Measurements from ENCODE around the gene ST3GAL3. TPM values are rescaled to one million over a fixed set of nuclear protein-coding genes. Genes with fewer than 3 reads are reported as not detected.
A peak's percentile ranks its signal among the peaks of the same experiment; 100 is the strongest.

ST3GAL3 gene
- total and polyA plus RNA-seq, 7 donors: 22.2 to 53.2 (median 44.5) TPM

DNA sequence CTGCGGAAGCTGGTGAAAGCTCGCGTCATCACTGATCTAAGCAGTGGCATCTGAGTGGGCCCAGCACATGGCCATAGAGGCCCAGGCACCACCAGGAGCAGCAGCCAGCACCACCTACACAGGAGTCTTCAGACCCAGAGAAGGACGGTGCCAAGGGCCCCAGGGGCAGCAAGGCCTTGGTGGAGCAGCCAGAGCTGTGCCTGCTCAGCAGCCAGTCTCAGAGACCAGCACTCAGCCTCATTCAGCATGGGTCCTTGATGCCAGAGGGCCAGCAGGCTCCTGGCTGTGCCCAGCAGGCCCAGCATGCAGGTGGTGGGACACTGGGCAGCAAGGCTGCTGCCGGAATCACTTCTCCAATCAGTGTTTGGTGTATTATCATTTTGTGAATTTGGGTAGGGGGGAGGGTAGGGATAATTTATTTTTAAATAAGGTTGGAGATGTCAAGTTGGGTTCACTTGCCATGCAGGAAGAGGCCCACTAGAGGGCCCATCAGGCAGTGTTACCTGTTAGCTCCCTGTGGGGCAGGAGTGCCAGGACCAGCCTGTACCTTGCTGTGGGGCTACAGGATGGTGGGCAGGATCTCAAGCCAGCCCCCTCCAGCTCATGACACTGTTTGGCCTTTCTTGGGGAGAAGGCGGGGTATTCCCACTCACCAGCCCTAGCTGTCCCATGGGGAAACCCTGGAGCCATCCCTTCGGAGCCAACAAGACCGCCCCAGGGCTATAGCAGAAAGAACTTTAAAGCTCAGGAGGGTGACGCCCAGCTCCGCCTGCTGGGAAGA lies 223.0 kb downstream of the ST3GAL3 start:
- 93 to 97% (median 96%) methylated on average over 10 of the region's 10 CpGs for WGBS, 3 donors
- Histone ChIP-seq H3K4me1 (peaks cover 18% of the 10 kb centered on the region), H3K27ac (no peak overlapping the region), H3K27me3 (ENCODE audit: insufficient read depth in 3 of 3, low read length in 2 of 3) (peaks cover 0 to 4% (median 0%) of the 10 kb centered on the region in 3 donors), H3K4me3 (no peak overlapping the region), H3K9me3 (no peaks in the 10 kb centered on the region), H3K36me3 (ENCODE audit: insufficient read depth in 1 of 2, low read depth in 1 of 2) (peaks cover 0 to 13% of the 10 kb centered on the region in 2 donors)
- DNase-seq (no peak), ATAC-seq (no peak)
- intact Hi-C loops (cut with DNase I): loop anchor here (5.0 to 10.0 kb wide), 3 partner anchors 48 to 266 kb away; no protein-coding TSS in a partner anchor
- TF ChIP-seq, protein P1, sequence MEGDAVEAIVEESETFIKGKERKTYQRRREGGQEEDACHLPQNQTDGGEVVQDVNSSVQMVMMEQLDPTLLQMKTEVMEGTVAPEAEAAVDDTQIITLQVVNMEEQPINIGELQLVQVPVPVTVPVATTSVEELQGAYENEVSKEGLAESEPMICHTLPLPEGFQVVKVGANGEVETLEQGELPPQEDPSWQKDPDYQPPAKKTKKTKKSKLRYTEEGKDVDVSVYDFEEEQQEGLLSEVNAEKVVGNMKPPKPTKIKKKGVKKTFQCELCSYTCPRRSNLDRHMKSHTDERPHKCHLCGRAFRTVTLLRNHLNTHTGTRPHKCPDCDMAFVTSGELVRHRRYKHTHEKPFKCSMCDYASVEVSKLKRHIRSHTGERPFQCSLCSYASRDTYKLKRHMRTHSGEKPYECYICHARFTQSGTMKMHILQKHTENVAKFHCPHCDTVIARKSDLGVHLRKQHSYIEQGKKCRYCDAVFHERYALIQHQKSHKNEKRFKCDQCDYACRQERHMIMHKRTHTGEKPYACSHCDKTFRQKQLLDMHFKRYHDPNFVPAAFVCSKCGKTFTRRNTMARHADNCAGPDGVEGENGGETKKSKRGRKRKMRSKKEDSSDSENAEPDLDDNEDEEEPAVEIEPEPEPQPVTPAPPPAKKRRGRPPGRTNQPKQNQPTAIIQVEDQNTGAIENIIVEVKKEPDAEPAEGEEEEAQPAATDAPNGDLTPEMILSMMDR (IDR thresholded peaks at IDR 0.05): peak; percentile 36

DNA sequence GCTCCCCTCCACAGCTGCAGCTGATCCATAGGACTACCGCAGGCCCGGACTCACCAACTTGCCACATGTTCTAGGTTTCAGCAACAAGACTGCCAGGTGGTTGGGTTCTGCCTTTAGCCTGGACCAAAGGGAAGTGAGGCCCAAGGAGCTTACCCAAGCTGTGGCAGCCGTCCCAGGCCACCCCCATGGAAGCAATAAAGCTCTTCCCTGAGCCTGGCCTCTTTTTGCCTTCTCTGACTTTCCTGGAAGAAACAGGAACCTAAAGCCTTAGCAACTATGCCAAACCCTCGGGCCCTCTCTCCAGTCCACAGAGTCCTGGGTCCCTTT lies 223.6 kb downstream of the ST3GAL3 start:
- H3K27me3 ChIP-seq (ENCODE audit: insufficient read depth in 3 of 3, low read length in 2 of 3): peaks cover 0 to 4% (median 0%) of the 10 kb centered on the region in 3 donors
- TF ChIP-seq, protein P1 (IDR thresholded peaks at IDR 0.05): no peak
- H3K9me3 ChIP-seq: no peaks in the 10 kb centered on the region
- intact Hi-C loops (cut with DNase I): loop anchor here (5.0 to 10.0 kb wide), 3 partner anchors 49 to 266 kb away; no protein-coding TSS in a partner anchor
- H3K27ac ChIP-seq: no peak overlapping the region
- 68 to 72% (median 69%) methylated on average over 4 of the region's 4 CpGs for WGBS, 3 donors
- no peak overlapping the region for H3K4me3 ChIP-seq
- ATAC-seq (no peak), DNase-seq (no peak)
- H3K36me3 ChIP-seq (ENCODE audit: insufficient read depth in 1 of 2, low read depth in 1 of 2): peaks cover 0 to 7% of the 10 kb centered on the region in 2 donors
- H3K4me1 ChIP-seq: peaks cover 19% of the 10 kb centered on the region

DNA sequence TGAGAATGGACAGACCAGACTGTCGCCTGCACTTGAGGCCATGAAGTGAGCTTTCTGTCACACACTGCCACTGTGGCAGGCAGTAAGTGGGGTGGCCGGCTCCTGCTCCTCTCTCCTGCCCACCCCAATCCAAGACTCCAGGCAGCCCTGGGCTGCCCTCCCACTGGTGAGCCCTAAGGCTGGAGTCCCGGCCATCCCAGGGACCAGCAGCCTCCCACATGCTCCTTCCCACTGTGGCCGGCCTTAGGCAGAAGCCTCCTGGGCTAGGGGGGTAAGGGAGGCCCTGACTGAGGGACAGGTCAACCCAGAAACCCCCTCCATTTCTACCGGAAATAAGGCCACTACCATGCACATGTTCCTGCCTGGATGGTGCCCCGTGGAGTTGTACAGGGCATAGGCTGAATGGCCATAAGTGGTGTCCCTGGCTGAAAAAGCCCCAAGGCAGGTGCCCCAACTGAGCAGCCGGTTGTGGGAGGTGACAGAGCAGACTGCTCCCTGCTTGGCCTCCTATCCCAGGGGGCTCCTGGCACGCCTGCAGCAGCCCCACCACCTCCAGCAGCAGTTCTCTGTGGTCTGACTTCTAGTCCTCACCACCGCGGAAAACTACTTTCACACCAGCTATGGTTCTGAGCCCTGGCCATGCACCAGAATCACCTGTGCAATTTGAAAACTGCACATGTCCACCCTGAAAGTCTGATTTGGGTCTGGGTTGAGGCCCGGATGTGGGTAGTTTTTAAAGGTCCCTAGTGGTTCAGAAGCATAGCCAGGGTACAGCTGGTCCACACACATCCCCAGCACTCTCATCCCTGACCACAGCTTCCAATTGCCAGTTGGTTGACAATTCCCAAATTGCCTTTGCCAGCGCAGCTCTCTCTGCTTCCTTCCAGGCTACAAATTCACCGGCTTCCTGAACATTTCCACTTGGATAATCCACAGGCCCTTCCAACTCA lies 224.7 kb downstream of the ST3GAL3 start:
- Histone ChIP-seq H3K36me3 (ENCODE audit: insufficient read depth in 1 of 2, low read depth in 1 of 2) (no peaks in the 10 kb centered on the region), H3K4me3 (no peak overlapping the region), H3K27me3 (ENCODE audit: insufficient read depth in 3 of 3, low read length in 2 of 3) (peaks cover 0 to 4% (median 0%) of the 10 kb centered on the region in 3 donors), H3K27ac (no peak overlapping the region), H3K9me3 (no peaks in the 10 kb centered on the region), H3K4me1 (peaks cover 25% of the 10 kb centered on the region)
- ATAC-seq (no peak), DNase-seq (no peak)
- TF ChIP-seq, protein P1 (IDR thresholded peaks at IDR 0.05): no peak
- intact Hi-C loops (cut with DNase I): loop anchor here (5.0 to 10.0 kb wide), 3 partner anchors 50 to 267 kb away; no protein-coding TSS in a partner anchor
- WGBS, 3 donors: 82 to 87% (median 83%) methylated on average over 13 of the region's 13 CpGs

DNA sequence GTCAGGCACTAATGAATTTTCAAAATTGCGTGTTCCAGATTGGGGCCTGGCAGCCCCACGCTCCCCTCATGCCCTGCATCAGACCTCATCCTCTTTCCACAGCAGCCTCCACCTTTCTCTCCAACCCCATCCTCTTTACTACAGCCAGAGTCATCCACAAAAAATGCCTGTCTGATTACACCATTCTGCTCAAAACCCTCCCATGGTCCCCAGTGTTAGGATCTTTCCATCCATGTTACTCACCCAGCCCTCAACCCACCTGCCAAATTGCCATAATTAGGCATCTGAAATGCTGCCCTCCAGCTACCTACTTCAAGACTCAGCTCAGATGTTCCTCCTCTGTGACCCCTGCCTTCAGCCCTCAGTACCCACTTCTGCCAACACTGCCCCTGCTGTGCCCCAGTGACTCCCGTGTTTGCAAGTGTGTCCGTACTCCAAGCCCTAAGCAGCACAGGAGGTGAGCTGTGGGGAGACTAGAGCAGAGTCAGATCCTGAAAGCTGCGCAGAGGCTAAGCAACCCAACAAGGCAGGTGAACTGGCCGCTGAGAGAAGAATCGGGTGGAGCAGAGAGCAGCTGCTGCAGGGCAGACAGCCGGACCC lies 225.6 kb downstream of the ST3GAL3 start:
- no peaks in the 10 kb centered on the region for H3K36me3 ChIP-seq (ENCODE audit: insufficient read depth in 1 of 2, low read depth in 1 of 2)
- peaks cover 0 to 4% (median 0%) of the 10 kb centered on the region in 3 donors for H3K27me3 ChIP-seq (ENCODE audit: insufficient read depth in 3 of 3, low read length in 2 of 3)
- H3K9me3 ChIP-seq: no peaks in the 10 kb centered on the region
- DNase-seq (no peak), ATAC-seq (no peak)
- peak overlapping the region; percentile 61 for H3K4me3 ChIP-seq
- intact Hi-C loops (cut with DNase I): loop anchor here (5.0 to 10.0 kb wide), 3 partner anchors 51 to 268 kb away; no protein-coding TSS in a partner anchor
- H3K27ac ChIP-seq: no peak overlapping the region
- 25 to 31% (median 31%) methylated on average over 8 of the region's 8 CpGs for WGBS, 3 donors
- H3K4me1 ChIP-seq: peaks cover 25% of the 10 kb centered on the region
- TF ChIP-seq, protein P1 (IDR thresholded peaks at IDR 0.05): no peak

Data from psoas muscle (tissue), 8 donors.